SK-N-SH (cell line): Measurements from ENCODE around the gene NIN.

Experiments used
- CTCF ChIP-seq: fragments of 200-600 bp; sonication (generic); IDR thresholded peaks from 2 replicates; pipeline ENCODE4 v1.6.1; 2017; ENCODE audit warnings: antibody characterized with exemption, mild to moderate bottlenecking, moderate library complexity
- EP300 ChIP-seq, 2 experiments: IDR thresholded peaks; 2 replicates each; pipeline versions ENCODE4 v1.4.0 to v1.6.1; 2012; ENCODE audit warnings: borderline replicate concordance in 1 of 2, low read depth in 1 of 2, low read length in 1 of 2
- NRF1 ChIP-seq: IDR thresholded peaks from 2 replicates; pipeline ENCODE4 v1.6.1; 2012; ENCODE audit warnings: low read depth, mild to moderate bottlenecking, low read length

GRCh38 chr14:50725761-50726160, 105.2 kb downstream of the NIN start:
- TF ChIP-seq NRF1 = no peak
- TF ChIP-seq CTCF = no peak
- no peak for TF ChIP-seq EP300 (IDR thresholded peaks at IDR 0.05; ENCODE audit: borderline replicate concordance in 1 of 2, low read depth in 1 of 2, low read length in 1 of 2)
